WTC11 (cell line): ENCODE results near the gene NEURL2.

ENCODE experiments used
- CDX4 ChIP-seq: fragments of 250-450 bp; sonication (Bioruptor Pico); IDR thresholded peaks from 2 replicates; pipeline ENCODE4 v1.9.0; 2021; ENCODE audit warnings: moderate library complexity, mild to moderate bottlenecking, inconsistent platforms, borderline replicate concordance
- CTCF ChIP-seq: fragments of 200-600 bp; IDR thresholded peaks from 2 replicates; pipeline ENCODE4 v1.8.0; 2022; ENCODE audit warnings: antibody characterized with exemption
- E2F4 ChIP-seq: sonication (generic); formaldehyde crosslinking; IDR thresholded peaks from 2 replicates; pipeline ENCODE4 v1.8.1; 2022; ENCODE audit warnings: low read depth, mild to moderate bottlenecking, moderate library complexity, missing genetic modification reagents, borderline replicate concordance
- E2F5 ChIP-seq: sonication (generic); formaldehyde crosslinking; IDR thresholded peaks from 2 replicates; pipeline ENCODE4 v1.8.1; 2022; ENCODE audit warnings: mild to moderate bottlenecking, moderate library complexity, missing genetic modification reagents
- ESRRA ChIP-seq: sonication (generic); formaldehyde crosslinking; IDR thresholded peaks from 2 replicates; pipeline ENCODE4 v1.8.1; 2022; ENCODE audit warnings: mild to moderate bottlenecking, missing genetic modification reagents, borderline replicate concordance
- FOXJ3 ChIP-seq: sonication (generic); formaldehyde crosslinking; IDR thresholded peaks from 2 replicates; pipeline ENCODE4 v1.9.0; 2021; ENCODE audit warnings: missing genetic modification reagents, mild to moderate bottlenecking, borderline replicate concordance
- HMGA2 ChIP-seq: fragments of 250-450 bp; sonication (Bioruptor Pico); IDR thresholded peaks from 2 replicates; pipeline ENCODE4 v1.4.0; 2021; ENCODE audit warnings: mild to moderate bottlenecking, moderate library complexity
- SOX15 ChIP-seq: fragments of 250-450 bp; sonication (Bioruptor Pico); IDR thresholded peaks from 2 replicates; pipeline ENCODE4 v1.9.0; 2021; ENCODE audit warnings: mild to moderate bottlenecking
- STAT6 ChIP-seq: sonication (generic); formaldehyde crosslinking; conservative IDR thresholded peaks from 2 replicates; pipeline ENCODE4 v1.8.1; 2023; ENCODE audit warnings: mild to moderate bottlenecking, low read depth, missing genetic modification reagents, moderate library complexity
- TCF7 ChIP-seq: sonication (generic); formaldehyde crosslinking; IDR thresholded peaks from 2 replicates; pipeline ENCODE4 v1.8.0; 2022; ENCODE audit warnings: mild to moderate bottlenecking, low read depth, missing genetic modification reagents, moderate library complexity
- USF2 ChIP-seq: sonication (generic); formaldehyde crosslinking; IDR thresholded peaks from 2 replicates; pipeline ENCODE4 v1.8.1; 2023; ENCODE audit warnings: mild to moderate bottlenecking, missing genetic modification reagents, moderate library complexity
- ZNF121 ChIP-seq: sonication (generic); formaldehyde crosslinking; IDR thresholded peaks from 2 replicates; pipeline ENCODE4 v1.8.0; 2023; ENCODE audit warnings: missing genetic modification reagents

- TF ChIP-seq STAT6 (no peak), E2F4 (CRISPR knock-in tag) (no peak), FOXJ3 (no peak), USF2 (CRISPR knock-in tag) (peak; percentile 58), E2F5 (no peak), CTCF (peak; percentile 35; the same call in 1 of the 2 replicates), ZNF121 (CRISPR knock-in tag) (no peak), ESRRA (CRISPR knock-in tag) (no peak), SOX15 (no peak), HMGA2 (CRISPR knock-in tag) (no peak), TCF7 (CRISPR knock-in tag) (no peak; the same call in 1 of the 2 replicates), CDX4 (no peak)
Observed at GRCh38 chr20:45890077-45890984, 677 bp downstream of the NEURL2 start.
